Measurements from ENCODE around the gene HMGB2.

HMGB2 gene

DNA sequence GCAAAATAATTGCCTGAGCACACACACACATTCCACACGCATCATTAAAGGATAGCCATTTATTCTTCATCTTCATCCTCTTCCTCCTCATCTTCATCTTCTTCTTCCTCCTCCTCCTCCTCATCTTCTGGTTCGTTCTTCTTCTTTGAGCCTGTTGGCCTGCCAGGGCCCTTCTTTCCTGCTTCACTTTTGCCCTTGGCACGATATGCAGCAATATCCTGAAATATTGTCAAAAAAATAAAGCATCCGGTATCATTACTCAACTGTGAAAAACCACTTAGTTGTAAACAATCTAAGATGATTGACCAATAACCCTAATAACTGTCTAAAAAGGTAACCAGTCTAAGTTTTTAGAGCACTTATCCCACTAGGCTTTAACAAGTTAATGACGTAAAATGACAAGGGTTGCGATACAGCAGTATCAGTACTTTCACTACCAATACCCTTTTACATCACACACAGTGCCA is 2.1 kb downstream of the HMGB2 start:
- Histone ChIP-seq H3K23ac (ENCODE audit: low read depth, low read length, poor library complexity) (no peak overlapping the region), H2AK5ac (ENCODE audit: low read depth, low read length) (no peak overlapping the region), H2BK15ac (ENCODE audit: low read length) (no peak overlapping the region), H3K79me1 (ENCODE audit: low read depth, low read length) (no peaks in the 10 kb centered on the region), H3K9me3 (replicated peaks in 1 of 2; ENCODE audit: control insufficient read depth in 2 of 2, insufficient read depth in 1 of 2, low read depth in 1 of 2, low read length in 2 of 2) (no peaks in the 10 kb centered on the region), H3K4me3 (ENCODE audit: low read length in 2 of 2) (peak overlapping the region; percentile 65 to 97), H2BK5ac (ENCODE audit: low read length) (no peak overlapping the region), H3K4me1 (ENCODE audit: control insufficient read depth in 2 of 2, insufficient read depth in 1 of 2, low read depth in 1 of 2, low read length in 2 of 2) (peaks cover 0 to 3% of the 10 kb centered on the region in 2 donors), H3K36me3 (replicated peaks in 1 of 2; ENCODE audit: control insufficient read depth in 2 of 2, insufficient read depth in 2 of 2, low read length in 2 of 2) (peaks cover 7 to 65% of the 10 kb centered on the region in 2 donors), H3K9ac (ENCODE audit: low read depth, low read length, poor library complexity) (no peak overlapping the region), H2AFZ (ENCODE audit: low read length) (no peak overlapping the region), H2BK120ac (ENCODE audit: low read depth, low read length) (no peak overlapping the region), H4K8ac (ENCODE audit: low read depth, low read length) (no peak overlapping the region), H3K4ac (ENCODE audit: low read length) (no peak overlapping the region), H3K27ac (replicated peaks; ENCODE audit: low read length) (no peak overlapping the region), H3K18ac (ENCODE audit: low read length) (no peak overlapping the region), H2BK12ac (ENCODE audit: low read length) (no peak overlapping the region), H3K27me3 (ENCODE audit: control insufficient read depth in 3 of 3, insufficient read depth in 3 of 3, low read depth in 1 of 3, low read length in 3 of 3) (no peaks in the 10 kb centered on the region), H3K14ac (ENCODE audit: low read length) (no peak overlapping the region), H4K91ac (ENCODE audit: low read depth, low read length, poor library complexity) (no peak overlapping the region), H3K4me2 (ENCODE audit: insufficient read depth, low read length, poor library complexity, severe bottlenecking) (peak overlapping the region; percentile 34)
- no peak for DNase-seq (ENCODE audit: low spot score)
- WGBS, 2 donors (ENCODE audit: extremely low coverage in 2 of 2, insufficient read length in 2 of 2, insufficient replicate concordance in 1 of 2), result no CpG with 5 or more reads among the region's 6 CpGs

DNA sequence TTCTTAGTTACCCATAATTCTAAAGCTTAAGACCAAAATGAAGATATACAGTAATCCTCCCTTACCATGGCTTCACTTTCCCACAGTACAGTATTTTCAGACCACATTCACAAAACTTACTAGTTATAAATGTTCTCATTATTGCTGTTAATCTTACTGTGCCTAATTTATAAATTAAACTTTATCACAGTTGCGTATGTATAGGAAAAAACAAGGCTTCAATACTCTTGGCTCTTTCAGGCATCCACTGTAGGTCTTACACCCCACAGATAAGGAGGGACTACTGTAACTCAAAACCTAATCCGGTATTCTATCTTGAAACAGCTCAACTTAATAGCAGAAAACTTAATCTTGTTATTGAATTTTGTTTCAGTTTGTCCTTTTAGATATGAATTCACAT is 3.6 kb downstream of the HMGB2 start:
- Histone ChIP-seq H2AFZ (ENCODE audit: low read length) (no peak overlapping the region), H3K4ac (ENCODE audit: low read length) (no peak overlapping the region), H3K27ac (replicated peaks; ENCODE audit: low read length) (no peak overlapping the region), H2BK15ac (ENCODE audit: low read length) (no peak overlapping the region), H3K27me3 (ENCODE audit: control insufficient read depth in 3 of 3, insufficient read depth in 3 of 3, low read depth in 1 of 3, low read length in 3 of 3) (no peaks in the 10 kb centered on the region), H3K36me3 (replicated peaks in 1 of 2; ENCODE audit: control insufficient read depth in 2 of 2, insufficient read depth in 2 of 2, low read length in 2 of 2) (peaks cover 7 to 79% of the 10 kb centered on the region in 2 donors), H4K91ac (ENCODE audit: low read depth, low read length, poor library complexity) (no peak overlapping the region), H4K8ac (ENCODE audit: low read depth, low read length) (no peak overlapping the region), H3K9ac (ENCODE audit: low read depth, low read length, poor library complexity) (no peak overlapping the region), H3K14ac (ENCODE audit: low read length) (no peak overlapping the region), H3K18ac (ENCODE audit: low read length) (no peak overlapping the region), H2BK5ac (ENCODE audit: low read length) (no peak overlapping the region), H3K4me1 (ENCODE audit: control insufficient read depth in 2 of 2, insufficient read depth in 1 of 2, low read depth in 1 of 2, low read length in 2 of 2) (peaks cover 0 to 3% of the 10 kb centered on the region in 2 donors), H3K4me2 (ENCODE audit: insufficient read depth, low read length, poor library complexity, severe bottlenecking) (no peak overlapping the region), H2BK120ac (ENCODE audit: low read depth, low read length) (no peak overlapping the region), H3K9me3 (replicated peaks in 1 of 2; ENCODE audit: control insufficient read depth in 2 of 2, insufficient read depth in 1 of 2, low read depth in 1 of 2, low read length in 2 of 2) (no peaks in the 10 kb centered on the region), H2BK12ac (ENCODE audit: low read length) (no peak overlapping the region), H3K4me3 (ENCODE audit: low read length in 2 of 2) (no peak overlapping the region), H3K79me1 (ENCODE audit: low read depth, low read length) (no peaks in the 10 kb centered on the region), H2AK5ac (ENCODE audit: low read depth, low read length) (no peak overlapping the region), H3K23ac (ENCODE audit: low read depth, low read length, poor library complexity) (no peak overlapping the region)
- no peak for DNase-seq (ENCODE audit: low spot score)
- WGBS, 2 donors (ENCODE audit: extremely low coverage in 2 of 2, insufficient read length in 2 of 2, insufficient replicate concordance in 1 of 2), result no CpG with 5 or more reads among the region's 2 CpGs

- Histone ChIP-seq H3K23ac (ENCODE audit: low read depth, low read length, poor library complexity) (no peak overlapping the region), H2AK5ac (ENCODE audit: low read depth, low read length) (no peak overlapping the region), H2AFZ (ENCODE audit: low read length) (no peak overlapping the region), H4K91ac (ENCODE audit: low read depth, low read length, poor library complexity) (no peak overlapping the region), H4K8ac (ENCODE audit: low read depth, low read length) (no peak overlapping the region), H3K9ac (ENCODE audit: low read depth, low read length, poor library complexity) (no peak overlapping the region), H3K14ac (ENCODE audit: low read length) (no peak overlapping the region), H2BK12ac (ENCODE audit: low read length) (no peak overlapping the region), H3K4me3 (ENCODE audit: low read length in 2 of 2) (no peak overlapping the region), H3K9me3 (replicated peaks in 1 of 2; ENCODE audit: control insufficient read depth in 2 of 2, insufficient read depth in 1 of 2, low read depth in 1 of 2, low read length in 2 of 2) (no peaks in the 10 kb centered on the region), H2BK15ac (ENCODE audit: low read length) (no peak overlapping the region), H3K79me1 (ENCODE audit: low read depth, low read length) (no peaks in the 10 kb centered on the region), H3K4me2 (ENCODE audit: insufficient read depth, low read length, poor library complexity, severe bottlenecking) (no peak overlapping the region), H3K27me3 (ENCODE audit: control insufficient read depth in 3 of 3, insufficient read depth in 3 of 3, low read depth in 1 of 3, low read length in 3 of 3) (no peaks in the 10 kb centered on the region), H3K27ac (replicated peaks; ENCODE audit: low read length) (peak overlapping the region; percentile 39), H2BK120ac (ENCODE audit: low read depth, low read length) (no peak overlapping the region), H3K4me1 (ENCODE audit: control insufficient read depth in 2 of 2, insufficient read depth in 1 of 2, low read depth in 1 of 2, low read length in 2 of 2) (peaks cover 0 to 3% of the 10 kb centered on the region in 2 donors), H3K4ac (ENCODE audit: low read length) (no peak overlapping the region), H3K18ac (ENCODE audit: low read length) (no peak overlapping the region), H2BK5ac (ENCODE audit: low read length) (no peak overlapping the region), H3K36me3 (replicated peaks in 1 of 2; ENCODE audit: control insufficient read depth in 2 of 2, insufficient read depth in 2 of 2, low read length in 2 of 2) (peaks cover 7 to 96% of the 10 kb centered on the region in 2 donors)
- no peak for DNase-seq (ENCODE audit: low spot score)
- WGBS, 2 donors (ENCODE audit: extremely low coverage in 2 of 2, insufficient read length in 2 of 2, insufficient replicate concordance in 1 of 2), result no CpG with 5 or more reads among the region's 5 CpGs
Observed at GRCh38 chr4:173328236-173328901, 5.8 kb downstream of the HMGB2 start.

DNA sequence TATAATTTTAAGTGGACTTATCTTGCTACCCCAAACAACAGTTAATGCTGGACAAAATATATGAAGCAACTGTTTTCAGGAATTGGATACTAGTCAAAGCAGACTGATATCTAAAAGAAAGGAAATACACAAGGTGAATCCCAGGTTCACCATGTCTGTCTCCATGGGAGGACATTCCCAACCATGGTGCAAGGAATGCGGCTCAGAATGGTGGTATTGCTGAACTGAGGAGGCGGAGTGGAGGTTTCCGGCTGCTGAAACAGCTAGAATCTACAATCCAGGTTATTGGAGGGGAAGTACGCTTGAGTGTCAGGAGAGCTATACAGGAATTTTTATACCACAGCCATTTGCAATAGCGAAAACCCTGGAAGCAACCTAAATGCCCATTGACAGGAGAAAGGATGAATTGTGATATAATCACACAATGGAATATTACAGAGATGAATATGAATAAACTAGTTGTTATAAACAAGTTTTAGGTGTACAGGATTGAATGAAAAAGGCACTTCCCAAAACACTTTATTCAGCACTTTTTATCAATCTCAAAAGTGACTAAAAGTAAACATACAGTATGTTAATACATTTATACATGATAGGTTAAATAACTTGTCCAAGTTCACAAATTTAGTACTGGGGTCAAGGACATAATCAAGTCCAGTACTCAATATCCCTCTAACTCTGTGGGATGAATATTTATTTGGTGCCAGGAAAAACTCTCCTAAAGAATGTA is 9.0 kb downstream of the HMGB2 start:
- Histone ChIP-seq H3K9ac (ENCODE audit: low read depth, low read length, poor library complexity) (no peak overlapping the region), H3K4ac (ENCODE audit: low read length) (no peak overlapping the region), H4K8ac (ENCODE audit: low read depth, low read length) (no peak overlapping the region), H2BK5ac (ENCODE audit: low read length) (no peak overlapping the region), H3K36me3 (replicated peaks in 1 of 2; ENCODE audit: control insufficient read depth in 2 of 2, insufficient read depth in 2 of 2, low read length in 2 of 2) (peaks cover 5 to 95% of the 10 kb centered on the region in 2 donors), H3K4me1 (ENCODE audit: control insufficient read depth in 2 of 2, insufficient read depth in 1 of 2, low read depth in 1 of 2, low read length in 2 of 2) (no peaks in the 10 kb centered on the region), H3K23ac (ENCODE audit: low read depth, low read length, poor library complexity) (no peak overlapping the region), H3K9me3 (replicated peaks in 1 of 2; ENCODE audit: control insufficient read depth in 2 of 2, insufficient read depth in 1 of 2, low read depth in 1 of 2, low read length in 2 of 2) (no peaks in the 10 kb centered on the region), H2BK12ac (ENCODE audit: low read length) (no peak overlapping the region), H4K91ac (ENCODE audit: low read depth, low read length, poor library complexity) (no peak overlapping the region), H2AFZ (ENCODE audit: low read length) (no peak overlapping the region), H3K18ac (ENCODE audit: low read length) (no peak overlapping the region), H3K27me3 (ENCODE audit: control insufficient read depth in 3 of 3, insufficient read depth in 3 of 3, low read depth in 1 of 3, low read length in 3 of 3) (no peaks in the 10 kb centered on the region), H2BK15ac (ENCODE audit: low read length) (no peak overlapping the region), H3K4me3 (ENCODE audit: low read length in 2 of 2) (no peak overlapping the region), H3K27ac (replicated peaks; ENCODE audit: low read length) (no peak overlapping the region), H2BK120ac (ENCODE audit: low read depth, low read length) (no peak overlapping the region), H3K4me2 (ENCODE audit: insufficient read depth, low read length, poor library complexity, severe bottlenecking) (no peak overlapping the region), H3K14ac (ENCODE audit: low read length) (no peak overlapping the region), H3K79me1 (ENCODE audit: low read depth, low read length) (no peaks in the 10 kb centered on the region), H2AK5ac (ENCODE audit: low read depth, low read length) (no peak overlapping the region)
- no peak for DNase-seq (ENCODE audit: low spot score)
- WGBS, 2 donors (ENCODE audit: extremely low coverage in 2 of 2, insufficient read length in 2 of 2, insufficient replicate concordance in 1 of 2), result no CpG with 5 or more reads among the region's 5 CpGs

Data from neuronal stem cell (in vitro differentiated cells).